KMS-11 (cell line): Measurements from ENCODE around the gene ORMDL3.

Source experiments
- H2AFZ ChIP-seq: fragments of 200-600 bp; sonication (generic); 2 replicates; pipeline ENCODE4 v1.6.1; 2016; ENCODE audit warnings: antibody characterized with exemption, mixed run types, low read depth
- H3K27ac ChIP-seq: fragments of 200-600 bp; sonication (generic); 2 replicates; pipeline ENCODE4 v1.6.1; 2016; ENCODE audit warnings: mild to moderate bottlenecking, mixed run types
- H3K27me3 ChIP-seq: fragments of 200-600 bp; sonication (generic); 2 replicates; pipeline ENCODE4 v1.6.1; 2017; ENCODE audit warnings: mild to moderate bottlenecking, low read depth, mixed run types, moderate library complexity; ENCODE audit not compliant: insufficient read depth
- H3K36me3 ChIP-seq: fragments of 200-600 bp; sonication (generic); 2 replicates; pipeline ENCODE4 v1.6.1; 2017; ENCODE audit warnings: mild to moderate bottlenecking, mixed run types; ENCODE audit not compliant: insufficient read depth
- H3K4me1 ChIP-seq: fragments of 200-600 bp; sonication (generic); 2 replicates; pipeline ENCODE4 v1.6.1; 2016; ENCODE audit warnings: mild to moderate bottlenecking, low read depth, mixed run types; ENCODE audit not compliant: poor library complexity, severe bottlenecking
- H3K4me2 ChIP-seq: fragments of 200-600 bp; sonication (generic); 2 replicates; pipeline ENCODE4 v1.7.0; 2016; ENCODE audit warnings: mild to moderate bottlenecking, mixed run types
- H3K4me3 ChIP-seq: fragments of 200-600 bp; sonication (generic); IDR thresholded peaks from 2 replicates; pipeline ENCODE4 v1.6.1; 2017; ENCODE audit warnings: low read depth, low read length, mixed read lengths; ENCODE audit not compliant: insufficient read depth
- H3K79me2 ChIP-seq: fragments of 200-600 bp; sonication (generic); 2 replicates; pipeline ENCODE4 v1.6.1; 2016; ENCODE audit warnings: low read depth, mixed run types; ENCODE audit not compliant: insufficient read depth
- H3K9ac ChIP-seq: fragments of 200-600 bp; sonication (generic); 2 replicates; pipeline ENCODE4 v1.6.1; 2016; ENCODE audit warnings: mild to moderate bottlenecking, mixed run types
- H4K20me1 ChIP-seq: fragments of 200-600 bp; sonication (generic); 2 replicates; pipeline ENCODE4 v1.6.1; 2016; ENCODE audit warnings: mild to moderate bottlenecking, mixed run types; ENCODE audit not compliant: insufficient read depth
- TF ChIP-seq, protein P1 (sequence below): fragments of 200-600 bp; sonication (generic); conservative IDR thresholded peaks from 2 replicates; pipeline ENCODE4 v1.6.1; 2017; ENCODE audit warnings: low read depth, mild to moderate bottlenecking, antibody characterized with exemption, low read length, moderate library complexity, mixed read lengths

ORMDL3 gene

GRCh38 chr17:39972271-39972670 is 44.9 kb upstream of the ORMDL3 start:
- TF ChIP-seq, protein P1, sequence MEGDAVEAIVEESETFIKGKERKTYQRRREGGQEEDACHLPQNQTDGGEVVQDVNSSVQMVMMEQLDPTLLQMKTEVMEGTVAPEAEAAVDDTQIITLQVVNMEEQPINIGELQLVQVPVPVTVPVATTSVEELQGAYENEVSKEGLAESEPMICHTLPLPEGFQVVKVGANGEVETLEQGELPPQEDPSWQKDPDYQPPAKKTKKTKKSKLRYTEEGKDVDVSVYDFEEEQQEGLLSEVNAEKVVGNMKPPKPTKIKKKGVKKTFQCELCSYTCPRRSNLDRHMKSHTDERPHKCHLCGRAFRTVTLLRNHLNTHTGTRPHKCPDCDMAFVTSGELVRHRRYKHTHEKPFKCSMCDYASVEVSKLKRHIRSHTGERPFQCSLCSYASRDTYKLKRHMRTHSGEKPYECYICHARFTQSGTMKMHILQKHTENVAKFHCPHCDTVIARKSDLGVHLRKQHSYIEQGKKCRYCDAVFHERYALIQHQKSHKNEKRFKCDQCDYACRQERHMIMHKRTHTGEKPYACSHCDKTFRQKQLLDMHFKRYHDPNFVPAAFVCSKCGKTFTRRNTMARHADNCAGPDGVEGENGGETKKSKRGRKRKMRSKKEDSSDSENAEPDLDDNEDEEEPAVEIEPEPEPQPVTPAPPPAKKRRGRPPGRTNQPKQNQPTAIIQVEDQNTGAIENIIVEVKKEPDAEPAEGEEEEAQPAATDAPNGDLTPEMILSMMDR, result no peak
- no peak overlapping the region for H3K4me2 ChIP-seq
- no peak overlapping the region for H3K9ac ChIP-seq
- H3K27me3 ChIP-seq, result peaks cover 7% of the 10 kb centered on the region; the same call in 1 of the 2 replicates
- H3K4me3 ChIP-seq, result no peak overlapping the region
- H3K36me3 ChIP-seq, result no peaks in the 10 kb centered on the region
- H3K79me2 ChIP-seq, result no peaks in the 10 kb centered on the region
- no peaks in the 10 kb centered on the region for H4K20me1 ChIP-seq
- no peak overlapping the region for H2AFZ ChIP-seq
- H3K4me1 ChIP-seq, result no peaks in the 10 kb centered on the region
- no peak overlapping the region for H3K27ac ChIP-seq

GRCh38 chr17:39971076-39971603 is 43.7 kb upstream of the ORMDL3 start:
- Histone ChIP-seq H3K27ac (no peak overlapping the region), H3K4me2 (no peak overlapping the region), H3K4me1 (no peaks in the 10 kb centered on the region), H3K36me3 (no peaks in the 10 kb centered on the region), H4K20me1 (no peaks in the 10 kb centered on the region), H3K79me2 (no peaks in the 10 kb centered on the region), H2AFZ (no peak overlapping the region), H3K4me3 (no peak overlapping the region), H3K27me3 (peaks cover 7% of the 10 kb centered on the region; the same call in 1 of the 2 replicates), H3K9ac (no peak overlapping the region)
- TF ChIP-seq, protein P1, result no peak

DNA sequence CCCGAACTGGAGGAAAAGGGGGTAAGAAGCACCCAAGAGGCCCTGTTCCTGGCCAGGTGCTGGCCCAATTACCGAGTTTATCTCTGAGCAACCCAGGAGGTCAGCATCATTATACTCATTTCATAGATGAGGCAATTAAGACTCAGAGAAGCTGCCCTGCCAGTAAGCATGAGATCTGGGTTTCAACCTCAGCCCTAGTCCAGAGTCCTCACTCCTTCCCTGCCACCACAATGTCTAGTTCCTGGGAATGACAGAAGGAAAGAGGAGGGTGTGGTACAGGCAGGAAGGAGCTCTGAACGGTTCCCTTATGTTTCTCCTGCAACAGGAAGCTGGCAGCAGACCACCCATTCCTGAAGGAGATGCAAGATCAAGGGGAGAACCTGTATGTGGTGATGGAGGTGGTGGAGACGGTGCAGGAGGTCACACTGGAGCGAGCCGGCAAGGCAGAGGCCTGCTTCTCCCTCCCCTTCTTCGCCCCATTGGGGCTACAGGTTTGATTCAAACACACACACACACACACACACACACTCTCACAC is 42.8 kb upstream of the ORMDL3 start:
- Histone ChIP-seq H3K4me1 (no peaks in the 10 kb centered on the region), H4K20me1 (no peaks in the 10 kb centered on the region), H3K79me2 (no peaks in the 10 kb centered on the region), H3K9ac (no peak overlapping the region), H2AFZ (no peak overlapping the region), H3K4me2 (no peak overlapping the region), H3K27ac (no peak overlapping the region), H3K4me3 (no peak overlapping the region), H3K27me3 (peaks cover 7% of the 10 kb centered on the region; the same call in 1 of the 2 replicates), H3K36me3 (no peaks in the 10 kb centered on the region)
- TF ChIP-seq, protein P1, result no peak

DNA sequence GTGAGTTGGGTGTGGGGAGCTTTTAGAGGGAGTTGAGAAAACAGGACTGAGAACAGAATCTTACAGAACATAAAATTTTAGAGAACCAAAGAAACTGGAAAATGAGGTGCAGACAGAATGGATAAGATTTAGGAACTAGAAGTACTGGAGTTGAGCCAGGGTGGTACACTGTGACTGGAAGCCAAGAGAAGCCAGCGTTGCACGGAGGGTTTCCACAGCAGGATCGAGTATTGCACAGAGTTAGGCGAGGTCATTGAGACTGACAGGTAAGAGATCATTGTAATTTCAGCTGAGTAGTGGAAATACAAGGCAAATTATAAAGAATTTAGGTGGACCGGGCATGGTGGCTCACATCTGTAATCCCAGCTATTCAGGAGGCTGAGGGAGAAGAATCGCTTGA is 42.0 kb upstream of the ORMDL3 start:
- TF ChIP-seq, protein P1, result no peak
- Histone ChIP-seq H3K36me3 (no peaks in the 10 kb centered on the region), H3K4me3 (no peak overlapping the region), H3K4me2 (no peak overlapping the region), H3K79me2 (no peaks in the 10 kb centered on the region), H3K27ac (no peak overlapping the region), H4K20me1 (no peaks in the 10 kb centered on the region), H2AFZ (no peak overlapping the region), H3K4me1 (no peaks in the 10 kb centered on the region), H3K9ac (no peak overlapping the region), H3K27me3 (peaks cover 7% of the 10 kb centered on the region; the same call in 1 of the 2 replicates)
